ENCODE measurements around the gene TLE1.

The TLE1 gene

GRCh38 chr9:81585191-81585763 lies 104.1 kb downstream of the TLE1 start:
- TF ChIP-seq CTCF (conservative IDR thresholded peaks at IDR 0.05; ENCODE audit: control insufficient read depth, insufficient read depth, low read depth, low read length): no peak
- no peak for DNase-seq (ENCODE audit: low read depth)
- no peak overlapping the region for H3K4me3 ChIP-seq (ENCODE audit: control insufficient read depth, low read depth, low read length)

GRCh38 chr9:81584099-81584498 lies 105.2 kb downstream of the TLE1 start:
- no peak overlapping the region for H3K4me3 ChIP-seq (ENCODE audit: control insufficient read depth, low read depth, low read length)

GRCh38 chr9:81581986-81582385 lies 107.4 kb downstream of the TLE1 start:
- H3K4me3 ChIP-seq (ENCODE audit: control insufficient read depth, low read depth, low read length): no peak overlapping the region
- no peak for TF ChIP-seq CTCF (conservative IDR thresholded peaks at IDR 0.05; ENCODE audit: control insufficient read depth, insufficient read depth, low read depth, low read length)
- no peak for DNase-seq (ENCODE audit: low read depth)

More at GRCh38 chr9:81584099-81584498, 105.2 kb downstream of the TLE1 start:
- TF ChIP-seq CTCF (conservative IDR thresholded peaks at IDR 0.05; ENCODE audit: control insufficient read depth, insufficient read depth, low read depth, low read length): no peak
- DNase-seq (ENCODE audit: low read depth): no peak

GRCh38 chr9:81579381-81579780 lies 110.0 kb downstream of the TLE1 start:
- TF ChIP-seq CTCF (conservative IDR thresholded peaks at IDR 0.05; ENCODE audit: control insufficient read depth, insufficient read depth, low read depth, low read length): no peak
- no peak for DNase-seq (ENCODE audit: low read depth)
- no peak overlapping the region for H3K4me3 ChIP-seq (ENCODE audit: control insufficient read depth, low read depth, low read length)

GRCh38 chr9:81578606-81579005 lies 110.7 kb downstream of the TLE1 start:
- peak; percentile 40 for DNase-seq (ENCODE audit: low read depth)

GRCh38 chr9:81575956-81576355 lies 113.4 kb downstream of the TLE1 start:
- no peak for TF ChIP-seq CTCF (conservative IDR thresholded peaks at IDR 0.05; ENCODE audit: control insufficient read depth, insufficient read depth, low read depth, low read length)
- H3K4me3 ChIP-seq (ENCODE audit: control insufficient read depth, low read depth, low read length): no peak overlapping the region
- peak; percentile 33 for DNase-seq (ENCODE audit: low read depth)

More at GRCh38 chr9:81578606-81579005, 110.7 kb downstream of the TLE1 start:
- TF ChIP-seq CTCF (conservative IDR thresholded peaks at IDR 0.05; ENCODE audit: control insufficient read depth, insufficient read depth, low read depth, low read length): no peak
- no peak overlapping the region for H3K4me3 ChIP-seq (ENCODE audit: control insufficient read depth, low read depth, low read length)

- no peak for TF ChIP-seq CTCF (conservative IDR thresholded peaks at IDR 0.05; ENCODE audit: control insufficient read depth, insufficient read depth, low read depth, low read length)
- peak; percentile 40 for DNase-seq (ENCODE audit: low read depth)
- no peak overlapping the region for H3K4me3 ChIP-seq (ENCODE audit: control insufficient read depth, low read depth, low read length)
Measured at GRCh38 chr9:81574405-81574804, 114.9 kb downstream of the TLE1 start.
